Measurements from ENCODE around the gene SMURF1.

GRCh38 chr7:99133766-99134564 lies 9.9 kb downstream of the SMURF1 start:
- no peak for TF ChIP-seq POLR2A (IDR thresholded peaks at IDR 0.05)
- TF ChIP-seq, protein P1, sequence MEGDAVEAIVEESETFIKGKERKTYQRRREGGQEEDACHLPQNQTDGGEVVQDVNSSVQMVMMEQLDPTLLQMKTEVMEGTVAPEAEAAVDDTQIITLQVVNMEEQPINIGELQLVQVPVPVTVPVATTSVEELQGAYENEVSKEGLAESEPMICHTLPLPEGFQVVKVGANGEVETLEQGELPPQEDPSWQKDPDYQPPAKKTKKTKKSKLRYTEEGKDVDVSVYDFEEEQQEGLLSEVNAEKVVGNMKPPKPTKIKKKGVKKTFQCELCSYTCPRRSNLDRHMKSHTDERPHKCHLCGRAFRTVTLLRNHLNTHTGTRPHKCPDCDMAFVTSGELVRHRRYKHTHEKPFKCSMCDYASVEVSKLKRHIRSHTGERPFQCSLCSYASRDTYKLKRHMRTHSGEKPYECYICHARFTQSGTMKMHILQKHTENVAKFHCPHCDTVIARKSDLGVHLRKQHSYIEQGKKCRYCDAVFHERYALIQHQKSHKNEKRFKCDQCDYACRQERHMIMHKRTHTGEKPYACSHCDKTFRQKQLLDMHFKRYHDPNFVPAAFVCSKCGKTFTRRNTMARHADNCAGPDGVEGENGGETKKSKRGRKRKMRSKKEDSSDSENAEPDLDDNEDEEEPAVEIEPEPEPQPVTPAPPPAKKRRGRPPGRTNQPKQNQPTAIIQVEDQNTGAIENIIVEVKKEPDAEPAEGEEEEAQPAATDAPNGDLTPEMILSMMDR (IDR thresholded peaks at IDR 0.05) = no peak

All from suprapubic skin (tissue), 3 donors.